Calu3 (cell line): ENCODE results near the gene BDKRB2. TPM values are rescaled to one million over a fixed set of nuclear protein-coding genes. Genes with fewer than 3 reads are reported as not detected.

ENCODE experiments used
- BruUV-seq: library from RNA; stranded (reverse); fragments of 400-500 nt; replicated peaks from 2 replicates; lab custom pipeline; 2021; lab: Mats Ljungman, UMichigan
- CTCF ChIA-PET: fragments of 300-600 bp; sonication (Branson Sonifier 250); formaldehyde crosslinking; loops from one replicate; lab custom pipeline; 2022; ENCODE audit warnings: antibody characterized with exemption; lab: Charles Lee
- DNase-seq: peaks from one replicate; pipeline ENCODE4 v3.0.0; 2022
- H3K27ac Mint-ChIP-seq: one replicate; pipeline ENCODE4 v1.8.0; 2022; ENCODE audit warnings: mixed read lengths; ENCODE audit not compliant: unreplicated experiment
- H3K27me3 Mint-ChIP-seq: one replicate; pipeline ENCODE4 v1.8.0; 2022; ENCODE audit warnings: mixed read lengths; ENCODE audit not compliant: unreplicated experiment
- H3K36me3 Mint-ChIP-seq: one replicate; pipeline ENCODE4 v1.8.0; 2022; ENCODE audit warnings: mild to moderate bottlenecking, moderate library complexity, mixed read lengths; ENCODE audit not compliant: insufficient read depth, unreplicated experiment
- H3K4me1 Mint-ChIP-seq: one replicate; pipeline ENCODE4 v1.8.0; 2022; ENCODE audit warnings: mild to moderate bottlenecking, low read depth, mixed read lengths; ENCODE audit not compliant: unreplicated experiment
- H3K4me3 Mint-ChIP-seq: one replicate; pipeline ENCODE4 v1.8.0; 2022; ENCODE audit warnings: mild to moderate bottlenecking, low read depth, moderate library complexity, mixed read lengths; ENCODE audit not compliant: unreplicated experiment
- H3K9me3 Mint-ChIP-seq: one replicate; pipeline ENCODE4 v1.8.0; 2022; ENCODE audit warnings: low read depth, mixed read lengths; ENCODE audit not compliant: unreplicated experiment
- CTCF ChIP-seq: fragments of 200-600 bp; IDR thresholded peaks from one replicate; pipeline ENCODE4 v1.8.0; 2022; ENCODE audit warnings: antibody characterized with exemption; ENCODE audit not compliant: unreplicated experiment
- intact Hi-C: fragments of 100-400 bp; cut with micrococcal nuclease; formaldehyde crosslinking; loops from one replicate; pipeline ENCODE4 v1.10.0; 2022; ENCODE audit not compliant: unreplicated experiment
- total RNA-seq: library from RNA; stranded (reverse); gene quantifications from 2 replicates; pipeline ENCODE4 v1.2.3, GENCODE V29; 2022

BDKRB2 gene
- total RNA-seq, 1 experiment from 2014 or later, result 0.28 TPM

GRCh38 chr14:96208739-96209138 is 4.1 kb downstream of the BDKRB2 start:
- H3K9me3 Mint-ChIP-seq, result no peaks in the 10 kb centered on the region
- no peak for TF ChIP-seq CTCF
- DNase-seq, result no peak
- intact Hi-C loops, result loop anchor here (10.0 kb wide), 1 partner anchor 104 kb away; no protein-coding TSS in a partner anchor
- BruUV-seq, result no TSS peak
- H3K27ac Mint-ChIP-seq, result no peak overlapping the region
- peaks cover 8% of the 10 kb centered on the region for H3K36me3 Mint-ChIP-seq
- H3K4me1 Mint-ChIP-seq, result peaks cover 10% of the 10 kb centered on the region
- CTCF ChIA-PET, result no interaction called here
- no peak overlapping the region for H3K4me3 Mint-ChIP-seq
- peaks cover 25% of the 10 kb centered on the region for H3K27me3 Mint-ChIP-seq

GRCh38 chr14:96212140-96212539 is 7.5 kb downstream of the BDKRB2 start:
- no peaks in the 10 kb centered on the region for H3K4me1 Mint-ChIP-seq
- no peaks in the 10 kb centered on the region for H3K9me3 Mint-ChIP-seq
- H3K4me3 Mint-ChIP-seq, result no peak overlapping the region
- DNase-seq, result no peak
- no peak overlapping the region for H3K27ac Mint-ChIP-seq
- CTCF ChIA-PET, result no interaction called here
- no peak for TF ChIP-seq CTCF
- intact Hi-C loops, result no loop called here
- H3K36me3 Mint-ChIP-seq, result no peaks in the 10 kb centered on the region
- peaks cover 52% of the 10 kb centered on the region for H3K27me3 Mint-ChIP-seq
- no TSS peak for BruUV-seq

- H3K4me1 Mint-ChIP-seq, result no peaks in the 10 kb centered on the region
- TF ChIP-seq CTCF, result no peak
- H3K36me3 Mint-ChIP-seq, result no peaks in the 10 kb centered on the region
- CTCF ChIA-PET, result interaction anchor here (1.4 kb wide), 1 partner anchor 8 kb away, joined by 4 read pairs; the partner anchor contains the start of gene BDKRB2
- intact Hi-C loops, result no loop called here
- no peak for DNase-seq
- H3K4me3 Mint-ChIP-seq, result no peak overlapping the region
- peaks cover 47% of the 10 kb centered on the region for H3K27me3 Mint-ChIP-seq
- H3K27ac Mint-ChIP-seq, result no peak overlapping the region
- BruUV-seq, result no TSS peak
- no peaks in the 10 kb centered on the region for H3K9me3 Mint-ChIP-seq
Observed at GRCh38 chr14:96212896-96213295, 8.3 kb downstream of the BDKRB2 start.

- TF ChIP-seq CTCF, result no peak
- H3K4me3 Mint-ChIP-seq, result no peak overlapping the region
- H3K36me3 Mint-ChIP-seq, result no peaks in the 10 kb centered on the region
- no peak overlapping the region for H3K27ac Mint-ChIP-seq
- no TSS peak for BruUV-seq
- no peak for DNase-seq
- CTCF ChIA-PET, result interaction anchor here (0.6 to 1.4 kb wide), 3 partner anchors 9 to 37 kb away, joined by 3 to 5 read pairs (median 4); partner anchors contain the start of gene BDKRB2
- H3K4me1 Mint-ChIP-seq, result no peaks in the 10 kb centered on the region
- intact Hi-C loops, result no loop called here
- H3K27me3 Mint-ChIP-seq, result peaks cover 37% of the 10 kb centered on the region
- H3K9me3 Mint-ChIP-seq, result no peaks in the 10 kb centered on the region
Observed at GRCh38 chr14:96213871-96214465, 9.3 kb downstream of the BDKRB2 start.
